AML-193 (cell line): ENCODE data around the gene FBXL20.
"Not testable (repeated sequence)": the region's sequence is repeated elsewhere in the genome, so short reads cannot be mapped to it uniquely, and the experiment has no call there.

ENCODE experiments used
- DNase-seq, 2 experiments: peaks; one replicate each; lab custom pipeline; 2025; lab: John Stamatoyannopoulos, UW

The FBXL20 gene

DNA sequence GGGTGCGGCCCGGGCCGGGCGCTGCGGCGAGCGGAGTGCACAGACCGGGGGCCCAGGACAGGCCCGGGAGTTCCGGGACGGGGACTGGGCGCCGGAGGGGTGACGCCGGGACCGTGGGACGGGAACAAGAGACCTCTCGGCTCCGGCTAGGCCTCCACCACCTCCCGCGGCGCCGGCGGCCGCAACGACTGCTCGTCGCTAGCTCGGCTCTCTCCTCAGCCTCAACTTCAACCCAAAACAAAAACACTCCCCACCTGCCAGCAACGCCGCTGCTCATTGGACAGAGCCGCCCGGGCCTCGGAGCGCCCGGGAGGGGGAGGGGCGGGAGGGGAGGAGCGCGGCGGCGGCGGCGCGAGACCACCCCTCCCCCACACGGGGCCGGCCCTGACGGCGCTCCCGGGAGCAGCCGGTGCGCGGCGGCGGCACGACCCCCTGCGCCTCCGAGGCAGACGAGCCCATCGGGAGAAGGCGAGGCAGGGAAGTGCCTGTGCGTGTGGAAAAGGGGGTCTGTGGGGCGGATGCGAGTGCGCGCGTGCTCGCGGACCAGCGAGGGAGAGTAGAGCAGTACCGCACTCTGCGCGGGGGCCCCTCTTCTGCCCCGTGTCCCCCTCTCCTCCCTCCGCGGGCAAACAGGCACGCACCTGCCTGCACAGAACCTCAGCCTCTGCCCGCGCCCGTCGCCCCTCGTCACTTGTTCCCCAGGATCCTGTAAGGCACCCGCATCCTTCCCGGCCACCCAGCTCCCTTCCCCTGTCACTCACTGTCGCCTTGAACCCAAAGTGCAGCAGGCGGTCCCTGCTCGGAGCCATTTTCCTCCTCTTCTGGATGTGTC is at the start of gene FBXL20:
FBXL20 (minus strand) TSS at position 215 of the 832 bp plus-strand sequence. CDS start 224 bp downstream, outside the sequence.
- DNase-seq: peak; percentile 78

GRCh38 chr17:39450847-39451581 is 49.6 kb upstream of the FBXL20 start, which contains the start of gene MED1:
Gene MED1, minus strand, starts transcription at chr17:39451263. Its CDS starts 201 bp downstream, at chr17:39451062.
- peak; percentile 99 to 100 for DNase-seq

GRCh38 chr17:39450051-39450450 is 48.6 kb upstream of the FBXL20 start:
- no peak for DNase-seq

GRCh38 chr17:39447561-39447960 is 46.1 kb upstream of the FBXL20 start:
- no peak for DNase-seq

DNA sequence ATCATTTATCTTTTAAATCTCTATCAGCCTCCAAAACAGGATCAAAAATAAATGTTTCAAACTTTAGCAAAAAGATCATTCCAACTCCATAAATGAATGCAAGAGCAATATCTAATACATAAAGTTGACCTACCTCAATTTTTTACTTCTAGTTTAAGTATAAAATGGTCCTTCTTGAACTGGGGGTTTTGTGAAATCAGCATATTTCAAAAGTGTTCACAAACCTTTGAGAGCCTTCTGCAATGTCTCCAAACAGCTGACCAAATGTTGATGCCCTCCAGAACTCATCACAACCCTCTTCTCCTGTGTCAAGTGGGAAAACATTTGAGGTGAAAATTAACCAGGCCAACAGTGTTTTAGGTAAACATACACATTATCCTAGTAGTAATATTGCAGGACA is 41.9 kb upstream of the FBXL20 start:
- DNase-seq: no peak

DNA sequence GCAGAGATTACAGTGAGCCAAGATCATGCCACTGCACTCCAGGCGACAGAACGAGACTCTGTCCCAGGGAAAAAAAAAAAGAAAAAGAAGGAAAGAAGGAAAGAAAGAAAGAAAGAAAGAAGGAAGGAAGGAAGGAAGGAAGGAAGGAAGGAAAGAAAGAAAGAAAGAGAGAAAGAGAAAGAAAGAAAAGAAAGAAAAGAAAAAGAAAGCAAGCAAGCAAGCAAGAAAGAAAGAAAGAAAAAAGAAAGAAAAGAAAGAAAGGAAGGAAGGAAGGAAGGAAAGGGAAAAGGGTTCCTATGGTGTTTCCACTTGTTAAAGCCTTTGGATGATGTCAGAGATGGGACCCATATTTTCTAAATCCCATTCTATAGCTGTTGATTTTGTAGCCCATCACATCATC is 38.4 kb upstream of the FBXL20 start:
- DNase-seq: not testable (repeated sequence)

DNA sequence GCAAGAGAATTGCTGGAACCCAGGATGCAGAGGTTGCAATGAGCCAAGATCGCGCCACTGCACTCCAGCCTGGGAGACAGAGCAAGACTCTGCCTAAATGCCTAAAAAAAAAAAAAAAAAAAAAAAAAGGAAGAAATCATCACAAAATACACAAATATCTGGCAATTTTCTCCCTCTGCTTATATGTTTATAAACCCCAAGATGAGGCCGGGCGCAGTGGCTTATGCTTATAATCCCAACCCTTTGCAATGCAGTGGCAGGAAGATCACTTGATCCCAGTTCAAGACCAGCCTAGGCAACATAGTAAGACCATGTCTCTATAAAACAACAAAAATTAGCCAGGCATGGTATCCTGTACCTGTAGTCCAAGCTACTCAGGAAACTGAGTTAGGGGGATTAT is 28.2 kb upstream of the FBXL20 start:
- no peak for DNase-seq

DNA sequence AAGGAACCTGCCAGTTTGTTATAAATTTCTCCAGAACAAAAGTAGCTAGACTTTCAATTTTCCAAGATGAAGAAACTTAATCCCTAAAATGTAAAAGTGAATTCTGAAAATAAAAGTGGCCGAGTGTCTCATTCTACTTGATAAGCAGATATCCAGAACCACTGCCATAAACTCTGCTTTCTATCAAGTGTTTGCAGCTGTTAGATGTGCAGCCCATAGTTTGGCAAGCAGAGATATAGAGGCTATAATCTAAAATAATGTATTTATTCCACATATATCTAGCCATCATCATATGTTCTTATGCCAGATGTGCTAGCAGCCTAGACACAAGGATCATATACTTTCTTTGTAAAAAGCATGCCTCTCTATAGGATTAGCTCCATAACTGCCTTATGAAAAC is 14.7 kb upstream of the FBXL20 start:
- DNase-seq: no peak

DNA sequence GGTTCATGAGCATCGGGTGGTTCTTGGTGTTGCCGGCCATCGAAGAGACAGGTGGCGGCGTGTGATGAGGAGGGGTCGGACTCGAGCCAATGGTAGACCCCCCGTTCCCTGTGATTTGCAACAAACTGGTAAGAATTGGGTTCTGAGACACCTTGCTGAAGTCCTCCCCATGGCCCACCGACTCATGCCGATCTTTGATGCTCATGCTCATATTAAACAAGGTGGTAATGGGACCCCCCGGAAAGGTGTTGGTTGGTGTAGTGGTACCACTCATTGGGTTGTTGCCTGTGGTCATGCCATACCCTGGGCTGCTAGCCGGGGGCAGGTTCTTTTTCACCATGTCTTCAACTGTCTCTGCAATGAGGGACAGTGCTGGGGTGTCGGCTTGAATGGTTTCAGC is 8.9 kb upstream of the FBXL20 start:
- DNase-seq: no peak

DNA sequence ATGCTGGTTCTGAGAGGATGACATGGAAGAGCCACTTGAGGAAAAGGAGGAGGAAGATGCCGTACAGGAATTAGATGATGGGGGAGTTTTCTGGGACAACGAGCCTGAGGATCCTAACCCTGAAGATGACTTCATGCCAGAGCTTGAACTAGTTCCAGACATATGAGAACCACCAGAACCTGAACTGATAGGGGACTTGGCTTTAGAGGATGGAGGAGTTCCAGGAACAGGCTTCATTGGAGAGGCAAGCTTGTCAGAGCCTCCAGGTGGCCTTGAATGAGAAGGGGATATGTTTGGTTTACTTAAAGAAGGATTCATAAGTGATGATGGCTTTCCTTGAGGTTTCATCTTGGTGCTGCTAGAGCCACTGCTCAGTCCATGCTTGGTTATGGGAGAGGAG is 6.9 kb upstream of the FBXL20 start:
- DNase-seq: no peak

- no peak for DNase-seq
Measured at GRCh38 chr17:39406951-39407350, 5.5 kb upstream of the FBXL20 start.

- DNase-seq: no peak
Measured at GRCh38 chr17:39405436-39405835, 4.0 kb upstream of the FBXL20 start.

GRCh38 chr17:39404542-39405378 is 3.3 kb upstream of the FBXL20 start:
- DNase-seq: peak; percentile 48 to 56

GRCh38 chr17:39402890-39403605 is 1.6 kb upstream of the FBXL20 start:
- no peak for DNase-seq

DNA sequence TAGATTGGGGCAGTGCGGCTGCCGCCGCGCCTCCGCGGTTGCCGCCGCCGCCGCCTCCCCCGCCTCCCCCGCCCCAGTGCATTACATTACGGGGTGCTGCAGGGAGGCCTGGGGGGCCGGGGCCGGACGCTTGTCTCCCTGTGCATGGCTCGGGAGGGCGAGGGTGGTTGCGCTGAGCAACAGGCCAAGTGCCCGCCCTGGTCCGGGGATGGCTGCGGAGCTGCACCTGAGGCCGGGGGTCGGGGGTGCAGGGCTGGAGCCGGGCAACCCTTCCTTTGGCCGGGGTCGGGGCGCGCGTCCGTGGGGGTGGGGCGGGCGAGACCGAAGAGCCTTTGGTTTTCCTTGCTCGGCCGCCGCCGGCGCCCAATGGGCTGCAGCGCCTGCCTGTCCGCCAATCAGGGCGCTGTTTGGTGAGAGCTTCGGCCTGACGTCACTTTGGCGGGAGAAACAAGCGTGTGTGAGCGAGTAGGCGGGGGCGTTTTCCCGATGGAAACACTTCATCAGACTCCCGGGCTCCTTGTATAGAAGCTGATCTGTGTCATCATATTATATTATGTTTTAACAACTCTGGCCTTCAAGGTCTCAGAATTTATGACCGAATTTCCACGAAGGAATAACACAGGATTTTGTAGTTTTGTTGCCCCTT is 941 bp upstream of the FBXL20 start:
- peak; percentile 93 for DNase-seq

GRCh38 chr17:39400547-39401411 is 647 bp downstream of the FBXL20 start:
- DNase-seq: peak in 1 of 2 experiments; percentile 11

GRCh38 chr17:39399791-39400190 is 1.6 kb downstream of the FBXL20 start:
- DNase-seq: no peak

DNA sequence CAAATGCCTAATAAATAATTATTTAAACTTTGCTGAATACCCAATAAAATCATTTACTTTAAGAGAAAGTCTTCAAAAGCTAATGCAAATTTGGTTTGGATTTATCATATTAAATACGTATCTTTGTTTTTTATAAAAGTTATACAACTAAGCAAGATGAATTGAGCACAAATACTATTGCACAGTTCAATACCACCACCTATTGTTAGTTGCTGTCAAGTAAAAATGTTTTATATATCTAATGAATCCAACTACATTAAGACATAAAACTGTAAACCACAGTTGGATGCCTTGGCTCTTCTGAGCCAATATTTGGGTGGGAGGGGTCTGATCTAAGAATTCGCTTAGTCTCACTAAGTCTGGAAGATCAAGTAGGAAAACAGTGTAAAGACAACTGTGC is 7.7 kb downstream of the FBXL20 start:
- DNase-seq: peak; percentile 33 to 43

DNA sequence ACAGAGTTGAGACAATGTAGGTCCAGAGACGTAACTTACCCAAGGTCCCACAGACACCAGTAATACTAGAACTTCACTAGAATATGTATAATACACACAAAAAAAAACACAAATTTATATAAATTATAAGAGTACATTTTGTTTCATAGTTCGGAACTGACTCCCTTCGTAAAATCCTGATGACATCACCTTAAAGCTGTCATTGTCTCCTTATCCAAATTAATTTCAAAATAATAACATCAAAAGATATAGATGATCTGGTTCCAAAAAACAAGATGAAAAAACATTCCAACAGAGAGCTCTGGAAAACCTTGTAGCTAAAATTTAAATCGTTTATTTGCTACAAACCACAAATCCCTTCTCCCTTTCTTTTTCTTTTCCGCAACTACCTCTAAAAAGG is 10.0 kb downstream of the FBXL20 start:
- no peak for DNase-seq

- no peak for DNase-seq
Measured at GRCh38 chr17:39385040-39385439, 16.4 kb downstream of the FBXL20 start.
